GM19025 (cell line): Measurements from ENCODE around the gene REV3L.

Experiments
- ATAC-seq: cut with Tn5 transposase; IDR thresholded peaks from one replicate; pipeline ENCODE4 v1.9.1; 2021; ENCODE audit warnings: mild to moderate bottlenecking, low read depth, moderate library complexity; ENCODE audit not compliant: unreplicated experiment

Gene REV3L

GRCh38 chr6:111471533-111471932 lies 11.5 kb downstream of the REV3L start:
- no peak for ATAC-seq

GRCh38 chr6:111470991-111471390 lies 12.0 kb downstream of the REV3L start:
- ATAC-seq: no peak

GRCh38 chr6:111469543-111469942 lies 13.5 kb downstream of the REV3L start:
- ATAC-seq: no peak

GRCh38 chr6:111468329-111469012 lies 14.5 kb downstream of the REV3L start:
- ATAC-seq: no peak

- ATAC-seq: no peak
These were observed 18.8 kb downstream of the REV3L start for GRCh38 chr6:111464184-111464583.

- no peak for ATAC-seq
These were observed 20.1 kb downstream of the REV3L start for GRCh38 chr6:111462770-111463391.

- no peak for ATAC-seq
These were observed 21.2 kb downstream of the REV3L start for GRCh38 chr6:111461860-111462259.

GRCh38 chr6:111458670-111459232 lies 24.3 kb downstream of the REV3L start:
- ATAC-seq: no peak

- no peak for ATAC-seq
These were observed 26.8 kb downstream of the REV3L start for GRCh38 chr6:111456208-111456607.

- ATAC-seq: no peak
These were observed 32.4 kb downstream of the REV3L start for GRCh38 chr6:111450636-111451035.

GRCh38 chr6:111450087-111450486 lies 32.9 kb downstream of the REV3L start:
- no peak for ATAC-seq

GRCh38 chr6:111449129-111449528 lies 33.9 kb downstream of the REV3L start:
- ATAC-seq: no peak

- ATAC-seq: no peak
These were observed 36.0 kb downstream of the REV3L start for GRCh38 chr6:111447051-111447450.

- no peak for ATAC-seq
These were observed 37.2 kb downstream of the REV3L start for GRCh38 chr6:111445861-111446267.

GRCh38 chr6:111444794-111445193 lies 38.2 kb downstream of the REV3L start:
- ATAC-seq: no peak

GRCh38 chr6:111441678-111442243 lies 41.3 kb downstream of the REV3L start:
- no peak for ATAC-seq

GRCh38 chr6:111439171-111439570 lies 43.8 kb downstream of the REV3L start:
- ATAC-seq: no peak

GRCh38 chr6:111437573-111437972 lies 45.4 kb downstream of the REV3L start:
- no peak for ATAC-seq

- no peak for ATAC-seq
These were observed 50.5 kb downstream of the REV3L start for GRCh38 chr6:111432511-111432910.

- no peak for ATAC-seq
These were observed 52.2 kb downstream of the REV3L start for GRCh38 chr6:111430605-111431376.

GRCh38 chr6:111429571-111429970 lies 53.4 kb downstream of the REV3L start:
- ATAC-seq: no peak
